Measurements from ENCODE around the gene CCDC74B.

DNA sequence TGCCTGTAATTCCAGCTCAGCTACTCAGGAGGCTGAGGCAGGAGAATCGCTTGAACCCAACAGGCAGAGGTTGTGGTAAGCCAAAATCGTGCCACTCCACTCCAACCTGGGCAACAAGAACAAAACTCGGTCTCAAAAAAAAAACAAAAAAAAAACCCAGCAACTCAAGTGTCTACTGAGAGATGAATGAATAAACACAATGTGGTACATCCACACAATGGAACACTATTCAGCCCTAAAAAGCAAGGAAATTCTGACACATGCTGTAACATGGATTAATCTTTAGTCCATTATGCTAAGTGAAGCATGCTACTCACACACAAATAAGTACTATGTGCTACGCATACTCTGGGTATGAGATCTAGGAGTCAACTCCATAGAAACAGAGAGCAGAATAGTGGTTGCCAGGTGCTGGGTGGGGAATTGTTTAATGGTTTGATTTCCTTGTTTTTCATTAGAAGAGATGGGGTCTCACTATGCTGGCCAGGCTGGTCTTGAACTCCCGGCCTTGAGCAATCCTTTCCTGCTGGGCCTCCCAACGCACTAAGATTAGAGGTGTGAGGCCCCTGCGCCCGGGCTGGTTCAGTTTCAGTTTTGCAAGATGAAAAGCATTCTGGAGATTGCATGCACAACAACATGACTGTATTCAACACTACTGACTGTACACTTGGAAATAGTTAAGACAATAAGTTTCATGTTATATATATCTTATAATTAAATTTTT lies 20.5 kb upstream of the CCDC74B start:
- TF ChIP-seq POLR2A (IDR thresholded peaks at IDR 0.05) = no peak
- TF ChIP-seq, protein P1, sequence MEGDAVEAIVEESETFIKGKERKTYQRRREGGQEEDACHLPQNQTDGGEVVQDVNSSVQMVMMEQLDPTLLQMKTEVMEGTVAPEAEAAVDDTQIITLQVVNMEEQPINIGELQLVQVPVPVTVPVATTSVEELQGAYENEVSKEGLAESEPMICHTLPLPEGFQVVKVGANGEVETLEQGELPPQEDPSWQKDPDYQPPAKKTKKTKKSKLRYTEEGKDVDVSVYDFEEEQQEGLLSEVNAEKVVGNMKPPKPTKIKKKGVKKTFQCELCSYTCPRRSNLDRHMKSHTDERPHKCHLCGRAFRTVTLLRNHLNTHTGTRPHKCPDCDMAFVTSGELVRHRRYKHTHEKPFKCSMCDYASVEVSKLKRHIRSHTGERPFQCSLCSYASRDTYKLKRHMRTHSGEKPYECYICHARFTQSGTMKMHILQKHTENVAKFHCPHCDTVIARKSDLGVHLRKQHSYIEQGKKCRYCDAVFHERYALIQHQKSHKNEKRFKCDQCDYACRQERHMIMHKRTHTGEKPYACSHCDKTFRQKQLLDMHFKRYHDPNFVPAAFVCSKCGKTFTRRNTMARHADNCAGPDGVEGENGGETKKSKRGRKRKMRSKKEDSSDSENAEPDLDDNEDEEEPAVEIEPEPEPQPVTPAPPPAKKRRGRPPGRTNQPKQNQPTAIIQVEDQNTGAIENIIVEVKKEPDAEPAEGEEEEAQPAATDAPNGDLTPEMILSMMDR (IDR thresholded peaks at IDR 0.05) = no peak
